GDM1 (cell line): Measurements from ENCODE around the gene FRY.
A peak's percentile ranks its signal among the peaks of the same experiment; 100 is the strongest.

Experiments used
- DNase-seq: peaks from one replicate; lab custom pipeline; 2025; lab: John Stamatoyannopoulos, UW

Gene FRY

DNA sequence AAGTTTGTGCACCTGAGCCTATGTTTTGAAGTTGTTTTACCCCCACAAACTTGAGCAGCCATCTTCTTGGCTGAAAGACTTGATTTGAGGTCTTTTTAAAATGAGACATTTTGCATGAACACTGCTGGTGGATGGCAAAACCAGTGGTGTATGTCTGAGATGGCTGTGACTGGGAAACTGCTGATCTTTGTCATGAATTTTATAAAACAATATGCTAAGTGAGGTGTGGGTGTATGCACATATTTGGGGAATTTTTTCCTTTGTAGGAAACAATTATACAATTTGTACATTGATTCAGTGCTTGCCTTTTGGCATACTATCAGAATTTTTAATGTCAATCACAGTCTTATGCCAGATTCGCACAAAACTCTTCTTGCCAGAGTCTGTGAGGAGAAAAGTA, 231.0 kb downstream of the FRY start:
- DNase-seq = no peak

- no peak for DNase-seq
Measured at GRCh38 chr13:32264407-32264806, 232.8 kb downstream of the FRY start.

DNA sequence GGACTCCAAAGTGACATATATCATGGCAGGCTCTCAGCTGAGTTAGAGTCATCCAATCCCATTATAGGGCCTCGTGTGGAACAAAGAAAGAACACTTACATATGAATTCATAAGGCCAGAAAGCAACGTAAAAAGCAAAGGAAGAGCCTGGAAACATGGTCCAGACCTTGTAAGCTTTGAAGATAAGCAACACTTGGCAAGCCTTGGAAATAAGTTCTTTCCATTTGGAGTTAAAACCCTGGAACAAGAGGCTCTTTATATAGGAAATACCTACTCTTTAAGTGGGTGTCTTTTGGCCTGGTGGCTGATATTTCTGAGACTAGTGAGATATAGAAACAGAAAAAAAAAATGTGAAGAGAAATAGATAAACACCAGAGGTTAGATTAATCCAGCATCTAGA, 234.2 kb downstream of the FRY start:
- DNase-seq = no peak

DNA sequence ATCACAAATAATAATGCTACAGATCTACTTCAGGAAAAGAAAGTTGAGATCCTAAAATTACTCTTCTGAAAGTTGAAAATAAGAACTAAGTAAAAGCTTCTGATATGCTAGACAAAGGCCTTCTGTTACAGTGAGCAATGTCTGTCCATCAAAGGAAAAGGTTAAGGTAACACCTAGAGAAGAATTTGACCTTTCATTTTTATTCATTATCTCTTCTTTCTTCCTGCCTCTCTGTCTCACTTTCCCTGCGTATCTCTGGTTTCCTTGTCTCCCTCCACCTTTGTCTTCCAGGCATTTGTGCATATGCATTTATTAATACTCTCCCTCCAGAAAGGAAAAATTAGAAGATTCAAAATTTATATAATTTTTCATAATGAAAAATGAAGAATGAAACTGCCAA, 234.6 kb downstream of the FRY start:
- no peak for DNase-seq

- DNase-seq = no peak
Measured at GRCh38 chr13:32267836-32268439, 236.4 kb downstream of the FRY start.

- no peak for DNase-seq
Measured at GRCh38 chr13:32272021-32272683, 240.6 kb downstream of the FRY start.

- DNase-seq = no peak
Measured at GRCh38 chr13:32277839-32278238, 246.3 kb downstream of the FRY start.

GRCh38 chr13:32278426-32278825, 246.9 kb downstream of the FRY start:
- DNase-seq = no peak

DNA sequence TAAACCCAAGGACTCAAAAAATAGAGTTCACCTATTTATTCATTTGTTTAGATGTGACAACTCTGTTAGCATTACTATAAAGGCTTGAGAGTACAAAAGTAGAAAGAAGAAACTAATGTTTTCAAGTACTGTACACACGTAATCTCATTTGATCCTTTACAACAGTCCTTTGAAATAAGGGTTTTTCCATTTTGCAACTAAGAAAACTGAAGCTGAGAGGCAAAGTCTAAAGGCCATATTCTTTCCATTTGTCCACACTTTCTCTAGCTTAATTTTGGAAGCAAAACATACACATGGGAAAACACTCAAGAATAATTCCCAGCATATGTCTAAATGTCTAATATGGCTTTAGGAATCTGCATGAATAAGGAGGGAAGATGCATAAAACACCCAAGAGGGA, 249.5 kb downstream of the FRY start:
- DNase-seq = no peak

GRCh38 chr13:32282096-32282711, 250.6 kb downstream of the FRY start:
- no peak for DNase-seq

GRCh38 chr13:32284927-32285632, 253.5 kb downstream of the FRY start:
- DNase-seq = no peak

DNA sequence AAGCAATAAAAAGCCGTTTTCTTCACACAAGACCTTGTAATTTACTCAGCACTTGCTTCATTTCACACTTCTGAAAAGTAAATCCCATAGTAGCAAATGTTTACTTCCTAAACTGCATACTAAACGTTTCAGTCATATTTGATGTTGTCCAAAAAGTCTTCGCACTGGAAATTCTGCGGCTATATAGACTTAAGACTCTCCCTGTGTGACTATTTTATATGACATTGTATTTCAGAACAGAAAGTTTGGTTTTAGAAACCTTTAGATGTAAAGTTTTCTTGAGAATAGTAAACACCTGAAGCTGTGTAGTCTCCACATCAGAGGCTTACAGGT, 254.0 kb downstream of the FRY start:
- no peak for DNase-seq

GRCh38 chr13:32297206-32297605, 265.6 kb downstream of the FRY start:
- DNase-seq = no peak

DNA sequence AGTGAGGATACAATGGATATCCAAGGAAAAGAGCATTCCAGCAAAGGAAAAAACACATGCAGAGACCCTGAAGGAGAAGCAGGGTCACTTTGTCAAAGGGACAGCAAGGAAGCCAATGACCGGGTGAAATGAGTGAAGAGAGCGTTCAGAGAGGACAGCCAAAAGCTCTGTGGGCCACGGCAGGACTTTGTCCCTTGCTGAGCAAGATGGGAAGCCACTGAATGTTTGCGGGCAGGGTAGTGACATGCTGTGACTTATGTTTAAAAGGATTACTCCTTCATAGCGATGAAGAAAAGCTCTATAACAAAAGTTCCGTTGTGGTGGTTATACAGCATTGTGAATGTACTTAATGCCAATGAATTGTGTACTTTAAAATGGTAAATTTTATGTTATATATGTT, 267.1 kb downstream of the FRY start:
- DNase-seq = no peak

- DNase-seq = no peak
Measured at GRCh38 chr13:32299893-32300292, 268.3 kb downstream of the FRY start.

- DNase-seq = no peak
Measured at GRCh38 chr13:32300406-32300805, 268.8 kb downstream of the FRY start.

DNA sequence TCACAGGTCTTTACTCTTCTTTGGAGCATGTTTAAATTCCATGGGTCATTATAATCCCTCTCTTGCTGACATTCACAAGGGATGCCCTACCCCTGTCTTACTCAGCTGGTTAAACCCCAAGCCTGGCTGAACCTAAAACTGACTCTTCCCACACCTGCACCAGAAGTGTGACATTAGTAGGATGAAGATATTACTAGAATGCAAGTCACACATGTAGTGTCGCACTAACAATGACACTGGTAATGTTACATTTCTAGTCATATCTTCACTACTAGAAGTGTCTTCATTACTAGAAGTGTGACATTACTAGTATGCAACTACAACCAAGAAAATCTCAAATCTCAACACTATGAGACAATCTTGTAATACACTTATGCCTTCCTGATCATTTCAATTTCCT, 269.3 kb downstream of the FRY start:
- no peak for DNase-seq

- no peak for DNase-seq
Measured at GRCh38 chr13:32302461-32302860, 270.9 kb downstream of the FRY start.

DNA sequence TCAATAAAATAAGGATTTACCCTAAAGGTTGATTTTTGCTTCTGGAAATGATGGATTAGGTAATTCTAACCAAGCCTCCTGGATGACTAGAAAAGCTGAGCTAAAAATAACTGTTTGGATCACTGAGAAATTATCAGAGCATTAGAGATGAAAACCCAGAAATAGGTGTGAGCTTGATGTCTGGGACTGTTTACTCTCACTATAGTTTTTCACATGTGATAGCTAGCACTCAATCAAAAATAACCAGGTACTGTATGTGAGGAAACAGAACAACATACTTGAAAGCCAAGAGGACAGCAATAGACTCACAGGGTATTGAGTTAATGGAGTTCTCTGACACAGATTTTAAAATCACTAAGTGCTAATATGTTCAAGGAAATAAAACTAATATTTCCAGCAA, 274.1 kb downstream of the FRY start:
- no peak for DNase-seq

DNA sequence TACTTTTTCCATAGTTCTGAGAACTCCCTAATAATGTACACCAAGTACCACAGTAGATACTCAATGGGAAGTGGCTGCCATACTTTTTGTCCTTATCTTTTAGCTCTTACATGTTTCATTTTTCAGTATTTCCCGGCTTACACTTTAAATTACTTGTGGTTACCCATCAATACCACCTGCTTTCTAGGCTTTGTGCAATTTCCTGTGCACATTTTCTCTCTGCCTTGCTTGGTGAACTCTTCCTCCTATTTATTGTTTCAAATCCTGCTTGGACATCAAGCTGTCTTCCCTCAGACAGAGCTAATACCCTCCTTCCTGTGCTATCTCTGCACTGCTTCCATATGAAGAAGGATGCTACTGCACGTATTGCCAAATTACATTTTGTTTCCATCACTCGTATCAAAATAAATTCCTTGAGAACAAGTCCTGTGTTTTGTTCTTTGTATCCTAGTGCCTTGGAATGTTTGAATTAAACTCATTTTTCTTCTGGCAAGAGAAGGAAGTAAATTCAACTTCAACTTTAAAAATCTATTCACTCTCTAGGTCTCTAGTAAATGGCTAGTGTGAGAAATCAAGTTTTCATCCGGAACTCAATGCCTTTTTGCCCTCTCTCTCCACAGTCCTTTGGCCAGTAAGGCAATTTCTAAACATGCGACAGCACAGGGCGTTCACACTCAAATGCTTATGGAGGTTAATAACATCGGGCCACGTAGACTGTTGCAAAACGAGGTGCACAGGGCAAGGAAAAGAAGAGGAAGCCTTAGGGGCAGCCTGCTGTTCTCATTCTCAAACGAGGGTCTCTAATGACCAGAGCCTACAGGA, 277.9 kb downstream of the FRY start:
- no peak for DNase-seq

DNA sequence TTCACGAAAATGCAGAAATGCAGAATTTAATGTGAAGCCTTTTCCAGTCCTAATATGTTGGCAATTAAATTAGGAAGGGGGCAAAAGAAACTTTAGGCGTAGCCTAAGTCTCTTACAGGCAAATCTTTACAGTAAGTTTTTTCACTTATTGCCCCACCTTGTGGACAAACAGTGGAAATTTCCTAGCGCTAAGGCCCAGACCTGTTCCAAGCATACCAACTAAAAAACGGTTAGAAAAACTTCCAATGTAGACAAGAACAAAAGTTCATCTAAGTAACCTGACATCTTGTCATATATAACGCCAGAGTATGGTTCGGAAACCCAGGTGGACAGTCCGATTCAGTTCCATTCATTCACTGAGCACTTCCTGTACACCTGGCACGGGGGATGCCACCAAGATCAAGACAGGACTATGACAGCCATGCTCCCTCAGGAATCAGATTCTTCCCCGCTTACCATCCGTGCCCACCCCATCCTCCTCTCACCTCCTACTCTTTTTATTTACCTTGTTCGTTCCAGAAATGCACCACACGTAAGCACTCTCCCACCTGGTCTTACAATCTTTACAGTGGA, 278.6 kb downstream of the FRY start:
- DNase-seq = peak; percentile 54
